ENCODE data around the gene USP50. TPM values are rescaled to one million over a fixed set of nuclear protein-coding genes. Genes with fewer than 3 reads are reported as not detected.

The USP50 gene
- total RNA-seq, 1 donor from 2014 or later = not detected

DNA sequence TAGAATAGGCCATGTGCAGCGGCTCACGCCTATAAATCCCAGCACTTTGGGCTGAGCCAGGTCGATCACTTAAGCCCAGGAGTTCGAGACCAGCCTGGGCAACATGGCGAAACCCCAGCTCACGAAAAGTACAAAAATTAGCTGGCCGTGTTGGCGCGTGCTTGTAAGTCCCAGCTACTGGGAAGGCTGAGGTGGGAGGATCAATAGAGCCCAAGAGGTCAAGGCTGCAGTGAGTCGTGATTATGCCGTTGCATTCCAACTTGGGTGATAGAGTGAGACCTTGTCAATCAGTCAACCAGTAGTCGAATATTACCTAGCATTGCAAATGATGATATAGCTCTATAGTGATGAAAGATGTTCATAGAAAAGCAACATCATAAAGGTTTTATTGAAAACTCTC, 70.3 kb downstream of the USP50 start:
- Mint-ChIP-seq H3K27me3 (ENCODE audit: insufficient read depth, low read depth) (no peaks in the 10 kb centered on the region), H3K4me3 (no peak overlapping the region), H3K27ac (no peak overlapping the region), H3K9me3 (no peaks in the 10 kb centered on the region), H3K36me3 (peaks cover 22% of the 10 kb centered on the region), H3K4me1 (no peaks in the 10 kb centered on the region)
- DNase-seq (ENCODE audit: low spot score) = no peak
- no peaks in the 10 kb centered on the region for H3K9me3 ChIP-seq (ENCODE audit: low read depth)
- no peak overlapping the region for H3K27ac ChIP-seq
- peaks cover 11% of the 10 kb centered on the region for H3K36me3 ChIP-seq
- H2AFZ ChIP-seq (replicated peaks) = no peak overlapping the region
- no peaks in the 10 kb centered on the region for H3K27me3 ChIP-seq
- H3F3A ChIP-seq (ENCODE audit: low read depth) = no peaks in the 10 kb centered on the region
- no peak for TF ChIP-seq EZH2 (IDR thresholded peaks at IDR 0.05)
- no peak for TF ChIP-seq CTCF (IDR thresholded peaks at IDR 0.05)
- no peak for TF ChIP-seq EZH2phosphoT487 (IDR thresholded peaks at IDR 0.05)
- no peaks in the 10 kb centered on the region for H3K4me1 ChIP-seq
- no peak overlapping the region for H3K4me2 ChIP-seq
- H3K79me2 ChIP-seq (ENCODE audit: low read depth) = no peaks in the 10 kb centered on the region
- H3K4me3 ChIP-seq = no peak overlapping the region
- H4K20me1 ChIP-seq (ENCODE audit: low read depth) = no peaks in the 10 kb centered on the region
- H3K9ac ChIP-seq = no peak overlapping the region

GRCh38 chr15:50471072-50471471, 75.4 kb downstream of the USP50 start:
- Histone ChIP-seq H3K4me3 (no peak overlapping the region), H3K27me3 (no peaks in the 10 kb centered on the region), H3K4me1 (no peaks in the 10 kb centered on the region), H3K36me3 (peaks cover 3% of the 10 kb centered on the region), H4K20me1 (ENCODE audit: low read depth) (no peaks in the 10 kb centered on the region), H3K9me3 (ENCODE audit: low read depth) (no peaks in the 10 kb centered on the region), H3F3A (ENCODE audit: low read depth) (no peaks in the 10 kb centered on the region), H3K27ac (no peak overlapping the region), H2AFZ (replicated peaks) (no peak overlapping the region), H3K9ac (no peak overlapping the region), H3K79me2 (ENCODE audit: low read depth) (no peaks in the 10 kb centered on the region), H3K4me2 (no peak overlapping the region)
- H3K27ac Mint-ChIP-seq = no peak overlapping the region
- H3K27me3 Mint-ChIP-seq (ENCODE audit: insufficient read depth, low read depth) = no peaks in the 10 kb centered on the region
- no peaks in the 10 kb centered on the region for H3K4me1 Mint-ChIP-seq
- H3K9me3 Mint-ChIP-seq = no peaks in the 10 kb centered on the region
- TF ChIP-seq EZH2phosphoT487 (IDR thresholded peaks at IDR 0.05) (no peak), CTCF (IDR thresholded peaks at IDR 0.05) (no peak), EZH2 (IDR thresholded peaks at IDR 0.05) (no peak)
- H3K36me3 Mint-ChIP-seq = peaks cover 17% of the 10 kb centered on the region
- no peak for DNase-seq (ENCODE audit: low spot score)
- H3K4me3 Mint-ChIP-seq = no peak overlapping the region

DNA sequence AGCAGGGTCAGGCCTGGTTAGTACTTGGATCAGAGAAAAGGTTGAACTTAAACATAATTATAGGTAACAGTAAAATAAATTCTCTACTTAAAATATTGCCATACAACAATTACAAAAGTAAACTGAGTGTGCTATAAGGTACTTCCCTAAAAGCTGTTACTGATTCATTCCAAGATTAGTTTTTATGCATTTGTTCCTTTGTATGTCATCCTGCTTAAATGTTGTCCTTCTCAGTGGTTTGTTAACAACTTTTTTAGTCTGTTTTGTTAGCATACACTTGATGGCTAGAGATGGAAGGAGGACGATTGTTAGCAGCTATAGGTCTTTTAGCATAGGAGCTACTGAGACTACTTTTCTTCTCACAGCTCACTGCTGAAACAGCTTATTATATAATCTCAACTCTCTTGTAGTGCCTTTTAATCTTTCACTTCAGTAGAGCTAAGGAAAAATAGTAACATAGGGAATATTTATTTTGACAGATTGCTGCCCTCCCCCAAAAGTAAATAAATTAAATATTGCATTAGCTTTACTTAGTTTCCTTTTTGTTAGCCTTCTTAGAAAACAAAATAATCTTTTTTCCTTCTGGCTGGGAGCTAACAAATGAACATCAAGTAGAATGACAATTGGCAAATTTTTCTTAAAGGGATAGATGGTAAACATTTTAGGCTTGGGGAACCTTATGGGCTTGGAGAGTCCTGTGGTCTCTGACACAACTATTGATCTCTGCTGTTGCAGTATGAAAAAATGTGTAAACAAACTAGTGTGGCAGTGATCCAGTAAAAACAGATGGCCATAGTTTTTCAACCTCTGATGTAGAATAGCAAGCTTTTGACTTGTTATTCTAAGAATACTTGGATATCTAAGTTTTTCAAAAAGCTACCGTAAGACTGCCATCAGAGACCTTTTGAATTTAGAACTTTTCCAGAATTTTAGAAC, 82.8 kb downstream of the USP50 start:
- Histone ChIP-seq H3K27me3 (no peaks in the 10 kb centered on the region), H2AFZ (replicated peaks) (no peak overlapping the region), H3K4me2 (no peak overlapping the region), H3K27ac (no peak overlapping the region), H3K4me1 (no peaks in the 10 kb centered on the region), H3K9ac (no peak overlapping the region), H3K4me3 (no peak overlapping the region), H4K20me1 (ENCODE audit: low read depth) (no peaks in the 10 kb centered on the region), H3K36me3 (peaks cover 6% of the 10 kb centered on the region), H3K9me3 (ENCODE audit: low read depth) (no peaks in the 10 kb centered on the region), H3F3A (ENCODE audit: low read depth) (no peaks in the 10 kb centered on the region), H3K79me2 (ENCODE audit: low read depth) (no peaks in the 10 kb centered on the region)
- Mint-ChIP-seq H3K4me1 (no peaks in the 10 kb centered on the region), H3K27ac (no peak overlapping the region), H3K9me3 (no peaks in the 10 kb centered on the region), H3K36me3 (peaks cover 12% of the 10 kb centered on the region), H3K27me3 (ENCODE audit: insufficient read depth, low read depth) (no peaks in the 10 kb centered on the region), H3K4me3 (no peak overlapping the region)
- TF ChIP-seq EZH2phosphoT487 (IDR thresholded peaks at IDR 0.05) = no peak
- TF ChIP-seq CTCF (IDR thresholded peaks at IDR 0.05) = no peak
- no peak for TF ChIP-seq EZH2 (IDR thresholded peaks at IDR 0.05)
- DNase-seq (ENCODE audit: low spot score) = no peak
